ENCODE measurements around the gene SLC47A2. TPM values are rescaled to one million over a fixed set of nuclear protein-coding genes. Genes with fewer than 3 reads are reported as not detected.

The SLC47A2 gene
- total RNA-seq, 2 experiments from 2014 or later, result not detected

- BruUV-seq (replicated peaks), result no TSS peak
- ChIA-PET CTCF (ENCODE audit: unreplicated experiment) (no interaction called here), POLR2A (no interaction called here)
- no peaks in the 10 kb centered on the region for H3K9me3 ChIP-seq (ENCODE audit: low read length)
- H4K20me1 ChIP-seq (ENCODE audit: insufficient read depth, low read length), result no peaks in the 10 kb centered on the region
- TF ChIP-seq, protein P1, sequence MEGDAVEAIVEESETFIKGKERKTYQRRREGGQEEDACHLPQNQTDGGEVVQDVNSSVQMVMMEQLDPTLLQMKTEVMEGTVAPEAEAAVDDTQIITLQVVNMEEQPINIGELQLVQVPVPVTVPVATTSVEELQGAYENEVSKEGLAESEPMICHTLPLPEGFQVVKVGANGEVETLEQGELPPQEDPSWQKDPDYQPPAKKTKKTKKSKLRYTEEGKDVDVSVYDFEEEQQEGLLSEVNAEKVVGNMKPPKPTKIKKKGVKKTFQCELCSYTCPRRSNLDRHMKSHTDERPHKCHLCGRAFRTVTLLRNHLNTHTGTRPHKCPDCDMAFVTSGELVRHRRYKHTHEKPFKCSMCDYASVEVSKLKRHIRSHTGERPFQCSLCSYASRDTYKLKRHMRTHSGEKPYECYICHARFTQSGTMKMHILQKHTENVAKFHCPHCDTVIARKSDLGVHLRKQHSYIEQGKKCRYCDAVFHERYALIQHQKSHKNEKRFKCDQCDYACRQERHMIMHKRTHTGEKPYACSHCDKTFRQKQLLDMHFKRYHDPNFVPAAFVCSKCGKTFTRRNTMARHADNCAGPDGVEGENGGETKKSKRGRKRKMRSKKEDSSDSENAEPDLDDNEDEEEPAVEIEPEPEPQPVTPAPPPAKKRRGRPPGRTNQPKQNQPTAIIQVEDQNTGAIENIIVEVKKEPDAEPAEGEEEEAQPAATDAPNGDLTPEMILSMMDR (conservative IDR thresholded peaks at IDR 0.05; ENCODE audit: low read length), result no peak
- TF ChIP-seq EZH2phosphoT487 (IDR thresholded peaks at IDR 0.05; ENCODE audit: borderline replicate concordance, low read depth, low read length), result no peak
- H3K4me1 ChIP-seq (ENCODE audit: insufficient read depth, low read length, poor library complexity, severe bottlenecking), result no peaks in the 10 kb centered on the region
- no peak overlapping the region for H3K27ac ChIP-seq (ENCODE audit: low read depth, low read length, poor library complexity, severe bottlenecking)
- no peak overlapping the region for H3K4me3 ChIP-seq (ENCODE audit: low read depth, low read length, poor library complexity, severe bottlenecking)
- no peaks in the 10 kb centered on the region for H3K36me3 ChIP-seq (ENCODE audit: insufficient read depth, low read length)
- no peak overlapping the region for H3K4me2 ChIP-seq (ENCODE audit: low read length)
- no peaks in the 10 kb centered on the region for H3K9me2 ChIP-seq (ENCODE audit: insufficient read depth, low read length)
- intact Hi-C loops (cut with micrococcal nuclease; ENCODE audit: unreplicated experiment), result no loop called here
- no peak for DNase-seq (ENCODE audit: low spot score)
- no peak overlapping the region for H2AFZ ChIP-seq (ENCODE audit: low read length)
- H3K79me2 ChIP-seq (ENCODE audit: insufficient read depth, low read depth, low read length), result no peaks in the 10 kb centered on the region
Observed at GRCh38 chr17:19709841-19710240, 6.5 kb downstream of the SLC47A2 start.

DNA sequence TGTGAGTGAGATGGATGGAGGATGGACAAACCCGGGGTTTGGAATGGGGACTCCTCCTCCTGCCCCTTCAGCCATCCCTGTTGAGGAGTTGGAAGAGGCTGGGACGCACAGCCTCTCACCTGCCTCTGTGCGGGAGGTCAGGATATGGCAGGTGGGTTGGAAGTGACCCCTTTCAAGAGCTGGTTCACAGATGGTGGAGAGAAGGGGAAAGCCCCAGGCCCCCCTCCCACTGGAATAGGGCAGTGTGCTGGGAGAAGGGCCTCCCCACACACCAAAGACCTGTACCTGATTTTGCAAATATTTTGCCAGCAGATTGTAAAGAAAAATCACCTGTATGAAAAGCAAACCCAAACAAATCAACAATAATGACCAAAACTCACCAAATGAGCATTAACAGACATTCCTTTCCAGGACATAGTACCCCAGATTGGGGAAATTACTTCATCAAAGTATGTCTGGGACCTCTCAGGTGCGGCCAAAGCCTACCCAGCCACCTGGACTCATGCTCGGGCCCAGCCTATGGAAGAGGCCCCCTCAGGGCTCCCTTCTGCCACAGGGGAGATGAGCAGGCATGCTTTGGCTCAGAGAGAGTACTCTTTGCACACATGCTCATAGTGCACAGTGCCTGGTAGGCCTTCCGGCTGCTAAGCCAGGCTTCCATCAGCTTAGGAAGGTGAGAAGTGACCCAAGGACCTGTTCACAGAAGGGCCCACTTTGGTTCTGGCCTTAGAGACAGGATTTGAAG, 7.8 kb downstream of the SLC47A2 start:
- CTCF ChIA-PET (ENCODE audit: unreplicated experiment), result no interaction called here
- Histone ChIP-seq H3K9me2 (ENCODE audit: insufficient read depth, low read length) (no peaks in the 10 kb centered on the region), H4K20me1 (ENCODE audit: insufficient read depth, low read length) (no peaks in the 10 kb centered on the region), H3K79me2 (ENCODE audit: insufficient read depth, low read depth, low read length) (no peaks in the 10 kb centered on the region), H3K27ac (ENCODE audit: low read depth, low read length, poor library complexity, severe bottlenecking) (no peak overlapping the region), H2AFZ (ENCODE audit: low read length) (no peak overlapping the region), H3K36me3 (ENCODE audit: insufficient read depth, low read length) (no peaks in the 10 kb centered on the region), H3K4me2 (ENCODE audit: low read length) (no peak overlapping the region), H3K4me3 (ENCODE audit: low read depth, low read length, poor library complexity, severe bottlenecking) (no peak overlapping the region), H3K4me1 (ENCODE audit: insufficient read depth, low read length, poor library complexity, severe bottlenecking) (no peaks in the 10 kb centered on the region), H3K9me3 (ENCODE audit: low read length) (no peaks in the 10 kb centered on the region)
- no TSS peak for BruUV-seq (replicated peaks)
- POLR2A ChIA-PET, result no interaction called here
- no peak for TF ChIP-seq EZH2phosphoT487 (IDR thresholded peaks at IDR 0.05; ENCODE audit: borderline replicate concordance, low read depth, low read length)
- TF ChIP-seq, protein P1 (conservative IDR thresholded peaks at IDR 0.05; ENCODE audit: low read length), result no peak
- intact Hi-C loops (cut with micrococcal nuclease; ENCODE audit: unreplicated experiment), result no loop called here
- no peak for DNase-seq (ENCODE audit: low spot score)

DNA sequence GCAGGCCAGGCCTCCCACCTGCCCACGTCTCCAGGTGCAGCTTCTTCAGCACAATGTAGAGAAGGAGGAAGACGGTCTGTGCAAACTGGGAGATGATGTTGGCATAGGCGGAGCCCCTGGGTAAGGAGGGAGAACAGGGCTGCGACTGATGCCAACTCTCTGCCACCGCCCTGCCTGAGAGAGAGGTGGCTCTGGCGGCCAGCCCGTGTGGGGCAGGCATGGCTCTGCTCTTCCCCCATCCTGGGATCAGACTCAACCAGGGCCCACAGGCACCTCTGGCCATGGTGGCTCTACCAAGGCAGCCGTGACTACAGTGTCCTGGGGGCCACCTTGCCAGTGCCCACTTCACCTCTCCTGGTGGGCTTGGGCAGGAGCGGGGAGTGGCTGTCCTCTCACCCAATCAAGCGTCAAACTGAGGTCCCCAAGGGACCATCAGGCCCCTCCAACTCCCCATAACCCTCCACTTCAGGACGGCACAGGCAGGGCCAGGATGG, 8.6 kb downstream of the SLC47A2 start:
- H3K4me3 ChIP-seq (ENCODE audit: low read depth, low read length, poor library complexity, severe bottlenecking), result no peak overlapping the region
- no peak overlapping the region for H2AFZ ChIP-seq (ENCODE audit: low read length)
- CTCF ChIA-PET (ENCODE audit: unreplicated experiment), result no interaction called here
- H3K36me3 ChIP-seq (ENCODE audit: insufficient read depth, low read length), result no peaks in the 10 kb centered on the region
- H4K20me1 ChIP-seq (ENCODE audit: insufficient read depth, low read length), result no peaks in the 10 kb centered on the region
- no peak overlapping the region for H3K4me2 ChIP-seq (ENCODE audit: low read length)
- no peak for DNase-seq (ENCODE audit: low spot score)
- no peak overlapping the region for H3K27ac ChIP-seq (ENCODE audit: low read depth, low read length, poor library complexity, severe bottlenecking)
- intact Hi-C loops (cut with micrococcal nuclease; ENCODE audit: unreplicated experiment), result no loop called here
- H3K4me1 ChIP-seq (ENCODE audit: insufficient read depth, low read length, poor library complexity, severe bottlenecking), result no peaks in the 10 kb centered on the region
- TF ChIP-seq, protein P1 (conservative IDR thresholded peaks at IDR 0.05; ENCODE audit: low read length), result no peak
- no peak for TF ChIP-seq EZH2phosphoT487 (IDR thresholded peaks at IDR 0.05; ENCODE audit: borderline replicate concordance, low read depth, low read length)
- no peaks in the 10 kb centered on the region for H3K9me3 ChIP-seq (ENCODE audit: low read length)
- BruUV-seq (replicated peaks), result no TSS peak
- H3K9me2 ChIP-seq (ENCODE audit: insufficient read depth, low read length), result no peaks in the 10 kb centered on the region
- POLR2A ChIA-PET, result no interaction called here
- no peaks in the 10 kb centered on the region for H3K79me2 ChIP-seq (ENCODE audit: insufficient read depth, low read depth, low read length)

Data from OCI-LY7 (cell line).